Right lobe of liver (tissue), 4 donors: ENCODE data around the gene GRM7.

Experiments
- CTCF ChIP-seq, 4 donors: fragments of 200-600 bp in 3 of 4; fragments of 450-650 bp in 1 of 4; IDR thresholded peaks; one replicate each; pipeline versions ENCODE4 v1.5.1 to v1.8.0; 2016 to 2022; ENCODE audit warnings: antibody characterized with exemption in 4 of 4, mild to moderate bottlenecking in 2 of 4
- POLR2A ChIP-seq: fragments of 450-650 bp; IDR thresholded peaks from one replicate; pipeline ENCODE4 v1.6.1; 2017; ENCODE audit warnings: antibody characterized with exemption, mild to moderate bottlenecking
- donor health status: DM: no; HTN: no; CAD: no.
- donor health status: DM: no; HTN: no; CAD: no.
- donor health status: DM: no; HTN: yes; CAD: no.

DNA sequence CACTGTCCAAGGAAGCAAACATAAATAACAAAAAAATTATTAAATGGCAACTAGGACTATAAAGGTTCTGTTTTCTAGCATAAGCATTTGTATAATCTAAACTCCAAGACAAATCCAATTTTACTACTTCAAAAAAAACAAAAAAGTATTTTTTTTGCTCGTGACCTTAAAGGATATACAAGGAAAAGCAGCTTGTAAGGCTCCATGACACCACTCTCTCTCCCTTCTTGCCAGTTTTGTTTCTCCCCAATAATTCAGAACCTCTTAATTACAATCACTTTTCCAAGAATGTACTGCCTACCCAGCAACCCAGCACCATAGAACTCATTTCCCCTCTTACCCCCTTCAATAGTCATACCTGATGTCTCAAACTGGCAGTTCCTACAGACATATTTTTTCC, 496.2 kb downstream of the GRM7 start:
- TF ChIP-seq CTCF (IDR thresholded peaks at IDR 0.05) = no peak
- TF ChIP-seq POLR2A = no peak
